Measurements from ENCODE around the gene LGALS1.

Gene LGALS1

GRCh38 chr22:37664249-37665101, 11.0 kb upstream of the LGALS1 start:
- no peak for TF ChIP-seq CTCF (IDR thresholded peaks at IDR 0.05; ENCODE audit: control insufficient read depth, extremely low read depth, insufficient read depth)
- no peak for DNase-seq (ENCODE audit: low read depth)
- no peak overlapping the region for H3K4me3 ChIP-seq (ENCODE audit: low read depth, low read length)

GRCh38 chr22:37665487-37665886, 9.9 kb upstream of the LGALS1 start:
- no peak overlapping the region for H3K4me3 ChIP-seq (ENCODE audit: low read depth, low read length)
- TF ChIP-seq CTCF (IDR thresholded peaks at IDR 0.05; ENCODE audit: control insufficient read depth, extremely low read depth, insufficient read depth) = no peak
- no peak for DNase-seq (ENCODE audit: low read depth)

- TF ChIP-seq CTCF (IDR thresholded peaks at IDR 0.05; ENCODE audit: control insufficient read depth, extremely low read depth, insufficient read depth) = no peak
- no peak overlapping the region for H3K4me3 ChIP-seq (ENCODE audit: low read depth, low read length)
- no peak for DNase-seq (ENCODE audit: low read depth)
Observed at GRCh38 chr22:37669586-37669985, 5.8 kb upstream of the LGALS1 start.

GRCh38 chr22:37672206-37672919, 3.1 kb upstream of the LGALS1 start:
- H3K4me3 ChIP-seq (ENCODE audit: low read depth, low read length) = no peak overlapping the region
- no peak for DNase-seq (ENCODE audit: low read depth)
- TF ChIP-seq CTCF (IDR thresholded peaks at IDR 0.05; ENCODE audit: control insufficient read depth, extremely low read depth, insufficient read depth) = no peak

GRCh38 chr22:37672920-37673455, 2.4 kb upstream of the LGALS1 start:
- TF ChIP-seq CTCF (IDR thresholded peaks at IDR 0.05; ENCODE audit: control insufficient read depth, extremely low read depth, insufficient read depth) = no peak
- DNase-seq (ENCODE audit: low read depth) = no peak

GRCh38 chr22:37674248-37674647, 1.2 kb upstream of the LGALS1 start:
- no peak for TF ChIP-seq CTCF (IDR thresholded peaks at IDR 0.05; ENCODE audit: control insufficient read depth, extremely low read depth, insufficient read depth)
- DNase-seq (ENCODE audit: low read depth) = no peak
- H3K4me3 ChIP-seq (ENCODE audit: low read depth, low read length) = no peak overlapping the region

More at GRCh38 chr22:37672920-37673455, 2.4 kb upstream of the LGALS1 start:
- H3K4me3 ChIP-seq (ENCODE audit: low read depth, low read length) = no peak overlapping the region
